ENCODE data around the gene PRPF6. TPM values are rescaled to one million over a fixed set of nuclear protein-coding genes. Genes with fewer than 3 reads are reported as not detected.

The PRPF6 gene
- total RNA-seq, 2 experiments from 2014 or later = 64.5 to 64.6 TPM

DNA sequence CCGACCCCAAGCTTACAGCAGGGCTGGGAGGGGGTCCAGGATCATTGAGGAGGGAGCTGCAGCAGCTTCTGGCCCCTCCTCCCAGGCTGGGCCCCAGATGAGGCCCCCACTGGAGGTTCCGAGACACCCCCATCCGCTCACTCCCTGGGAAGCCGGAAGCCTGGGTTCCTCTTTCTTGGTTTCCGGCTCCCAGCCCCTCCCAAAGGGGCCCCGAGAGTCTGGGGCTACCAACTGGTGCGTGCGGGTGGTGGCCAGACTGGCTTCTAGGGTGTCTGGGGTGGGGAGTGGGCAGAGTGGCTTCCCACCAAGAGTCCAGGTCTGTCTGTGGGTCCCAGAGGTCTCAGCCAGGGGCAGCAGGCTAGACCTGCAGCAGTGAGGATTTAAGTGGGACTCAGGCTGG, 96.2 kb downstream of the PRPF6 start:
- Mint-ChIP-seq H3K27me3 (peaks cover 8% of the 10 kb centered on the region), H3K27ac (peak overlapping the region; percentile 83), H3K4me1 (peaks cover 18% of the 10 kb centered on the region), H3K4me3 (peak overlapping the region; percentile 92), H3K9me3 (no peaks in the 10 kb centered on the region), H3K36me3 (peaks cover 5% of the 10 kb centered on the region)
- DNase-seq = peak; percentile 62

- Mint-ChIP-seq H3K4me3 (peak overlapping the region; percentile 92), H3K9me3 (no peaks in the 10 kb centered on the region), H3K27me3 (peaks cover 12% of the 10 kb centered on the region), H3K36me3 (peaks cover 5% of the 10 kb centered on the region), H3K27ac (peak overlapping the region; percentile 83), H3K4me1 (peaks cover 21% of the 10 kb centered on the region)
- DNase-seq = no peak
Observed at GRCh38 chr20:64077541-64077875, 96.6 kb downstream of the PRPF6 start.

- Mint-ChIP-seq H3K27ac (peak overlapping the region; percentile 83), H3K36me3 (peaks cover 5% of the 10 kb centered on the region), H3K27me3 (peaks cover 16% of the 10 kb centered on the region), H3K4me3 (peak overlapping the region; percentile 92), H3K9me3 (no peaks in the 10 kb centered on the region), H3K4me1 (peaks cover 24% of the 10 kb centered on the region)
- peak; percentile 66 for DNase-seq
Observed at GRCh38 chr20:64077876-64078551, 97.1 kb downstream of the PRPF6 start.

- DNase-seq = no peak
- Mint-ChIP-seq H3K9me3 (no peaks in the 10 kb centered on the region), H3K27me3 (peaks cover 16% of the 10 kb centered on the region), H3K4me1 (peaks cover 26% of the 10 kb centered on the region), H3K4me3 (peak overlapping the region; percentile 92), H3K27ac (peak overlapping the region; percentile 86), H3K36me3 (peaks cover 5% of the 10 kb centered on the region)
Observed at GRCh38 chr20:64078934-64079272, 98.0 kb downstream of the PRPF6 start.

GRCh38 chr20:64079273-64080012, 98.5 kb downstream of the PRPF6 start, which contains the start of gene RGS19:
Gene RGS19, minus strand, starts transcription at chr20:64079518. Its CDS starts 2,632 bp downstream, at chr20:64076886.
- Mint-ChIP-seq H3K36me3 (peaks cover 5% of the 10 kb centered on the region), H3K27me3 (peaks cover 19% of the 10 kb centered on the region)

GRCh38 chr20:64080013-64080812, 99.3 kb downstream of the PRPF6 start, which contains the start of gene OPRL1:
Gene OPRL1, plus strand, starts transcription at chr20:64080082. Its CDS starts 12,639 bp downstream, at chr20:64092721.
- Mint-ChIP-seq H3K36me3 (peaks cover 5% of the 10 kb centered on the region), H3K27ac (peak within 1 kb of the TSS; percentile 86), H3K27me3 (peaks cover 25% of the 10 kb centered on the region), H3K9me3 (no peaks in the 10 kb centered on the region), H3K4me3 (peak within 1 kb of the TSS; percentile 92), H3K4me1 (peaks cover 30% of the 10 kb centered on the region)
- DNase-seq = no peak

More at GRCh38 chr20:64079273-64080012, 98.5 kb downstream of the PRPF6 start, which contains the start of gene RGS19:
- H3K4me3 Mint-ChIP-seq = peak within 1 kb of the TSS; percentile 92
- H3K9me3 Mint-ChIP-seq = no peaks in the 10 kb centered on the region
- H3K27ac Mint-ChIP-seq = peak within 1 kb of the TSS; percentile 86
- DNase-seq = peak; percentile 72
- H3K4me1 Mint-ChIP-seq = peaks cover 29% of the 10 kb centered on the region

DNA sequence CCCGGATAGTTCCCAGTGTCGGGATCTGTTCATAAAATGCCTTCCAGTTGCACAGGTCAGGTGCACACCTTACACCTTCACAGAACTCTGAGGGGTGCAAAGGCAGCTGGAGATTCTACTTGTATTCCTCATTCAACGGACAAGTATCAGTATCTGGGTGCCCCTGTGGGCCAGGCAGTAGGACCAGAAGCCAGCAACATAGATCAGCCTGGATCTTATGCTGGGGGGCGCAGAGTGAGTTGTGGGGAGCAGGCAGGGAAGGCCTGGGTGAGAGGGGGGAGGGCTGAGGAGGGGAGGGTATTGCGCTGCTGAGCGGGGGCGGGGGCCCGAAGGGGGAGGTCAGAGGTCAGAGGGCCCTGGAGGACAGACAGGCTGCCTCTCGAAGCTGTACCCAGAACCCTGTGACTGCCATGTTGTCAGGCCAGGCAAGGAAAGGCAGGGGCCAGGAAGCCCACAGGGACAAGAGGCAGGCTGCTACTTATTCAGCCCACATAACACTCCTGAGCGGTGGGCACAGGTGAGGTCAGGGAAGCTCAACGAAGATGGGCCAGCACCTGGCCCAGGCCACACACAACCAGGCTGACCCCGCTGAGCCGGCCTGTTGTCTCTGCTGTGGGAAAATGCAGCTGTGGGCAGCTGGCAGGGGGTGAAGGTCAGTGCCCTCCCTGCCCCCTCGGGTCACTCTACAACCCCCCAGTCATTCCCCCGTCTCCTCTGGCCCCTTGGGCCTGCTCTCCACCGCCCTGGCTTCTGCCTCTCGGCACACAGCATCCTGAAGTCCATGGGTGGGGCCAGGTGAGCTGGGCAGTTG, 100.1 kb downstream of the PRPF6 start:
- H3K27me3 Mint-ChIP-seq = peaks cover 28% of the 10 kb centered on the region
- no peaks in the 10 kb centered on the region for H3K9me3 Mint-ChIP-seq
- peaks cover 30% of the 10 kb centered on the region for H3K4me1 Mint-ChIP-seq
- peak overlapping the region; percentile 62 for H3K4me3 Mint-ChIP-seq
- DNase-seq = no peak
- H3K36me3 Mint-ChIP-seq = no peaks in the 10 kb centered on the region
- peak overlapping the region; percentile 21 for H3K27ac Mint-ChIP-seq

DNA sequence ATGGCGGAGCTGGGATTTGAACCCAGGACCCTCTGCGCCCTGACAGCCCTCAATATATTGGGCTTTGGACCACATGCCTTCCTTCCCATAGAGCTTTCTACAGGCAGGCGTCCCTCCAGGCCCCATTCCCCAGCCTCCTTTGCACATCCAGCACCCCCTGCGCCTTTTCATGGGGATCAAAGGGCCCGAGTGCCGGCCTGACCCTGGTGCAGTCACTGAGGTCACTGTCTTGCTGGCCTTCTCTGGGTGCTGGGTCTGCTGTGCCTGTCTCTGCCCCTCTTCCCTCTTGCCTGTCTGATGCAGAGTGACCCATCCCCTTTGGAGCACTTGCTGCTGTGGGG, 100.7 kb downstream of the PRPF6 start:
- Mint-ChIP-seq H3K36me3 (no peaks in the 10 kb centered on the region), H3K27ac (no peak overlapping the region), H3K9me3 (no peaks in the 10 kb centered on the region), H3K27me3 (peaks cover 28% of the 10 kb centered on the region), H3K4me3 (no peak overlapping the region), H3K4me1 (peaks cover 30% of the 10 kb centered on the region)
- DNase-seq = no peak

- Mint-ChIP-seq H3K27me3 (peaks cover 28% of the 10 kb centered on the region), H3K4me1 (peaks cover 29% of the 10 kb centered on the region), H3K4me3 (peak overlapping the region; percentile 32), H3K9me3 (no peaks in the 10 kb centered on the region), H3K27ac (no peak overlapping the region), H3K36me3 (no peaks in the 10 kb centered on the region)
- no peak for DNase-seq
Observed at GRCh38 chr20:64082126-64082731, 101.3 kb downstream of the PRPF6 start.

Other genes with a start within 250 kb of the PRPF6 start
- 10 to 100 TPM in 1 of 2 experiments, 1 to 10 TPM in 1; 9.3 to 12.2 TPM for gene LIME1, start 244.5 kb upstream of the PRPF6 start, total RNA-seq
- gene SLC2A4RG, start 241.4 kb upstream of the PRPF6 start, total RNA-seq = 10 to 100 TPM; 25.7 to 29.3 TPM
- under 1 TPM in 1 of 2 experiments, not detected in 1; 0.04 TPM for gene ZBTB46, start 149.9 kb upstream of the PRPF6 start, total RNA-seq
- gene ABHD16B, start 119.6 kb upstream of the PRPF6 start, total RNA-seq = not detected
- gene TPD52L2, start 115.9 kb upstream of the PRPF6 start, total RNA-seq = 10 to 100 TPM; 58.6 to 58.9 TPM
- 10 to 100 TPM; 32.1 to 32.9 TPM for gene DNAJC5, start 86.0 kb upstream of the PRPF6 start, total RNA-seq
- gene UCKL1, start 24.7 kb upstream of the PRPF6 start, total RNA-seq = 10 to 100 TPM; 27.6 to 28.9 TPM
- 10 to 100 TPM; 11.6 to 11.8 TPM for gene ZNF512B, start 11.2 kb upstream of the PRPF6 start, total RNA-seq
- 10 to 100 TPM; 16.7 to 19.3 TPM for gene SAMD10, start 1.5 kb upstream of the PRPF6 start, total RNA-seq
- 1 to 10 TPM; 2.1 to 2.5 TPM for gene C20orf204, start 55.0 kb downstream of the PRPF6 start, total RNA-seq
- not detected for gene SOX18, start 68.5 kb downstream of the PRPF6 start, total RNA-seq
- gene TCEA2, start 82.1 kb downstream of the PRPF6 start, total RNA-seq = 10 to 100 TPM; 37.8 to 38.6 TPM
- 10 to 100 TPM; 26.4 to 31.8 TPM for gene RGS19, start 98.4 kb downstream of the PRPF6 start, total RNA-seq
- under 1 TPM; 0.16 to 0.25 TPM for gene OPRL1, start 99.0 kb downstream of the PRPF6 start, total RNA-seq
- gene LKAAEAR1, start 103.3 kb downstream of the PRPF6 start, total RNA-seq = under 1 TPM; 0.47 to 0.50 TPM
- not detected for gene NPBWR2, start 126.4 kb downstream of the PRPF6 start, total RNA-seq
- under 1 TPM in 1 of 2 experiments, not detected in 1; 0.44 TPM for gene MYT1, start 183.3 kb downstream of the PRPF6 start, total RNA-seq